HCT116 (cell line): Measurements from ENCODE around the gene NUFIP2. TPM values are rescaled to one million over a fixed set of nuclear protein-coding genes. Genes with fewer than 3 reads are reported as not detected.

Experiments
- ATAC-seq: fragments of 200-7000 bp; cut with Tn5 transposase; 2 replicates; pipeline ENCODE4 v1.9.1; 2020; ENCODE audit warnings: mild to moderate bottlenecking, moderate library complexity
- BruUV-seq: library from RNA; stranded (reverse); fragments of 400-500 nt; replicated peaks from 2 replicates; lab custom pipeline; 2021; lab: Mats Ljungman, UMichigan
- CTCF ChIA-PET: fragments of 300-600 bp; sonication (Branson Sonifier 250); formaldehyde crosslinking; loops from one replicate; lab custom pipeline; 2021; ENCODE audit warnings: antibody characterized with exemption; lab: Charles Lee
- POLR2A ChIA-PET: fragments of 300-600, 350-600 bp; sonication (Branson Sonifier 250); formaldehyde crosslinking; loops from one replicate; lab custom pipeline; 2021; ENCODE audit warnings: antibody characterized with exemption; lab: Charles Lee
- RAD21 ChIA-PET, 2 experiments: fragments of 300-600 bp; sonication (Branson Sonifier 250); formaldehyde crosslinking; loops; one replicate each; lab custom pipeline; 2023; ENCODE audit warnings: low total read pairs in 2 of 2; ENCODE audit not compliant: uncharacterized antibody in 2 of 2, unreplicated experiment in 2 of 2, low non-redundant PET in 1 of 2; lab: Charles Lee
- DNase-seq: peaks from one replicate; pipeline ENCODE4 v3.0.0-alpha.2; 2010; ENCODE audit warnings: low read depth, low spot score
- H2AFZ ChIP-seq: fragments of 200-600 bp; shearing (Covaris generic), sonication (generic); 2 replicates; pipeline ENCODE4 v1.6.1; 2017; ENCODE audit warnings: low read depth, mixed run types, mixed read lengths, antibody characterized with exemption, low read length; ENCODE audit not compliant: poor library complexity, severe bottlenecking
- H3K27ac ChIP-seq: 2 replicates; pipeline ENCODE4 v1.5.1; 2012; ENCODE audit warnings: low read depth, low read length
- H3K27me3 ChIP-seq: fragments of 200-600 bp; sonication (generic); 2 replicates; pipeline ENCODE4 v1.6.1; 2016; ENCODE audit warnings: mixed run types, low read length, mixed read lengths; ENCODE audit not compliant: insufficient read depth
- H3K36me3 ChIP-seq, 2 experiments: fragments of 200-500 bp in 1 of 2; fragments of 200-600 bp in 1 of 2; sonication (Bioruptor generic) in 1 of 2; sonication (generic) in 1 of 2; 2 replicates each; pipeline versions ENCODE4 v1.5.1 to v1.6.1; 2014 to 2016; ENCODE audit warnings: low read length in 2 of 2, inconsistent platforms in 1 of 2, mixed read lengths in 1 of 2, mixed run types in 1 of 2; ENCODE audit not compliant: insufficient read depth in 2 of 2, control insufficient read depth in 1 of 2
- H3K4me1 ChIP-seq, 2 experiments: fragments of 200-600 bp in 1 of 2; sonication (generic) in 1 of 2; 2 replicates each; pipeline versions ENCODE4 v1.5.1 to v1.6.1; 2012 to 2017; ENCODE audit warnings: low read length in 2 of 2, inconsistent platforms in 1 of 2, mild to moderate bottlenecking in 1 of 2, mixed read lengths in 1 of 2, mixed run types in 1 of 2, moderate library complexity in 1 of 2; ENCODE audit not compliant: insufficient read depth in 2 of 2, control insufficient read depth in 1 of 2
- H3K4me2 ChIP-seq: fragments of 200-600 bp; sonication (generic); 2 replicates; pipeline ENCODE4 v1.6.1; 2017; ENCODE audit warnings: mixed run types, low read length, mixed read lengths
- H3K4me3 ChIP-seq, 2 experiments: fragments of 200-600 bp in 1 of 2; sonication (generic) in 1 of 2; replicated peaks in 1 of 2; 2 replicates each; pipeline ENCODE4 v1.5.1; 2011 to 2016; ENCODE audit warnings: low read length in 2 of 2, control low read depth in 1 of 2, low read depth in 1 of 2, mild to moderate bottlenecking in 1 of 2, mixed read lengths in 1 of 2, mixed run types in 1 of 2
- H3K79me2 ChIP-seq: fragments of 200-600 bp; sonication (generic); 2 replicates; pipeline ENCODE4 v1.6.1; 2017; ENCODE audit warnings: mild to moderate bottlenecking, mixed run types, low read length, moderate library complexity, mixed read lengths; ENCODE audit not compliant: insufficient read depth
- H3K9ac ChIP-seq: fragments of 200-600 bp; sonication (generic); 2 replicates; pipeline ENCODE4 v1.6.1; 2016; ENCODE audit warnings: low read length, mixed read lengths
- H3K9me2 ChIP-seq: fragments of 200-600 bp; sonication (generic), shearing (Covaris generic); 2 replicates; pipeline ENCODE4 v1.6.1; 2017; ENCODE audit warnings: mixed run types, mild to moderate bottlenecking, moderate library complexity; ENCODE audit not compliant: insufficient read depth
- H3K9me3 ChIP-seq, 2 experiments: fragments of 200-500 bp in 1 of 2; fragments of 200-600 bp in 1 of 2; sonication (Bioruptor generic) in 1 of 2; sonication (generic) in 1 of 2; 2 replicates each; pipeline ENCODE4 v1.6.1; 2014 to 2017; ENCODE audit warnings: low read length in 2 of 2, mixed read lengths in 2 of 2, inconsistent platforms in 1 of 2, low read depth in 1 of 2, mild to moderate bottlenecking in 1 of 2, mixed run types in 1 of 2, moderate library complexity in 1 of 2; ENCODE audit not compliant: control insufficient read depth in 1 of 2, insufficient read depth in 1 of 2
- H4K20me1 ChIP-seq: fragments of 200-600 bp; sonication (generic), shearing (Covaris generic); 2 replicates; pipeline ENCODE4 v1.6.1; 2017; ENCODE audit warnings: mixed run types, mild to moderate bottlenecking, moderate library complexity; ENCODE audit not compliant: insufficient read depth
- FOSL1 ChIP-seq: IDR thresholded peaks from 2 replicates; pipeline ENCODE4 v1.6.1; 2012; ENCODE audit warnings: low read depth
- RAD21 ChIP-seq: IDR thresholded peaks from 2 replicates; pipeline ENCODE4 v1.6.1; 2012; ENCODE audit warnings: low read depth, mild to moderate bottlenecking
- SP1 ChIP-seq: IDR thresholded peaks from 2 replicates; pipeline ENCODE4 v1.6.1; 2012; ENCODE audit warnings: low read depth
- intact Hi-C: fragments of 100-400 bp; cut with micrococcal nuclease; formaldehyde crosslinking; loops from 2 replicates; pipeline ENCODE4 v1.10.0; 2022
- total RNA-seq: library from RNA; stranded (reverse); gene quantifications from one replicate; pipeline ENCODE4 v1.2.1, GENCODE V29; 2021; ENCODE audit not compliant: unreplicated experiment
- TF ChIP-seq, protein P1 (sequence below): IDR thresholded peaks from 2 replicates; pipeline ENCODE4 v1.6.1; 2012; ENCODE audit warnings: low read depth

The NUFIP2 gene
- total RNA-seq, 1 experiment from 2014 or later = 66.5 TPM

DNA sequence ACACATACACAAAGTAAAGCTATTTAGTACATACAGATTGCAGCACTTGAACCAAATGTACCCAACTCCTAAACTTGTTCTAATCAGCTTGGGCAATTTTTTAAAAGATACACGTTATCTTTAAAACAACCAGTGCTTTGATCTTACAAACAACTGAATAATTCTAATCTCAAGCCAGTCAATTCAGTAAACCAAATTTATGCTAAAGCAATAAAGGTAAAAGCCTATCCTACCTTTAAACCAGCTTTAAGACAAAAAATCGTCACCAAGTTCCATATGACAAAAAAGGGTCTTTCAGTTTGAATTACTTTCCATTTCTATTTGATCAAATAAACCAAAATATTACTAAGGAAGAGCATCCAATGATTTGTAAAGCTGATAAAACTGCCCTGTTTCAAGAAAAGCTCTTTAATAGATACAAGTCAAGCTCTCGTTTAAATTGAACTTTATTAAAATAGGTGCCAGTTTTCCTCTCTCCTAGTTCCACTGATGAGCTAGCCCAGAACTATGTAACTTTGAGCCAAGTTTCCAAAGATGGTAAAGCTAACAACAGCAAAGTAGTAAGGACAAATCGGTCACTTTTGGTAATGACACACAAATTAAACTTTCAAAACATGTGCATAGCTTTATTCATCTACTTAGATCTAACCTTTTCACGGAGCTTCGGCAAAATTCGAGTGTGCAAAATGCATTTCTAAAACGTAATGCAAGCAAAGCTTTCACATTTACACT is 37.0 kb downstream of the NUFIP2 start:
- ChIA-PET CTCF (interaction anchor here (1.1 to 2.7 kb wide), 4 partner anchors 34 to 133 kb away, joined by 3 to 8 read pairs (median 4); no protein-coding TSS in a partner anchor), RAD21 (no interaction called here), POLR2A (interaction anchor here (1.3 to 2.2 kb wide), 2 partner anchors 37 to 78 kb away, joined by 5 read pairs; partner anchors contain the start of gene NUFIP2)
- peaks cover 99% of the 10 kb centered on the region for H3K79me2 ChIP-seq
- no peak overlapping the region for H2AFZ ChIP-seq
- no peak overlapping the region for H3K4me3 ChIP-seq
- intact Hi-C loops = no loop called here
- peaks cover 70% of the 10 kb centered on the region; the same call in 1 of the 2 replicates for H4K20me1 ChIP-seq
- no TSS peak for BruUV-seq
- no peak for DNase-seq
- H3K9me2 ChIP-seq = no peaks in the 10 kb centered on the region
- no peak overlapping the region for H3K4me2 ChIP-seq
- ATAC-seq = no peak
- H3K9ac ChIP-seq = no peak overlapping the region
- no peaks in the 10 kb centered on the region for H3K9me3 ChIP-seq
- H3K36me3 ChIP-seq = peaks cover 28 to 34% of the 10 kb centered on the region in 2 experiments; a peak in 3 of 4 replicates
- no peaks in the 10 kb centered on the region for H3K4me1 ChIP-seq
- no peaks in the 10 kb centered on the region for H3K27me3 ChIP-seq
- no peak overlapping the region for H3K27ac ChIP-seq
- TF ChIP-seq SP1 (no peak), RAD21 (no peak), FOSL1 (no peak)
- TF ChIP-seq, protein P1, sequence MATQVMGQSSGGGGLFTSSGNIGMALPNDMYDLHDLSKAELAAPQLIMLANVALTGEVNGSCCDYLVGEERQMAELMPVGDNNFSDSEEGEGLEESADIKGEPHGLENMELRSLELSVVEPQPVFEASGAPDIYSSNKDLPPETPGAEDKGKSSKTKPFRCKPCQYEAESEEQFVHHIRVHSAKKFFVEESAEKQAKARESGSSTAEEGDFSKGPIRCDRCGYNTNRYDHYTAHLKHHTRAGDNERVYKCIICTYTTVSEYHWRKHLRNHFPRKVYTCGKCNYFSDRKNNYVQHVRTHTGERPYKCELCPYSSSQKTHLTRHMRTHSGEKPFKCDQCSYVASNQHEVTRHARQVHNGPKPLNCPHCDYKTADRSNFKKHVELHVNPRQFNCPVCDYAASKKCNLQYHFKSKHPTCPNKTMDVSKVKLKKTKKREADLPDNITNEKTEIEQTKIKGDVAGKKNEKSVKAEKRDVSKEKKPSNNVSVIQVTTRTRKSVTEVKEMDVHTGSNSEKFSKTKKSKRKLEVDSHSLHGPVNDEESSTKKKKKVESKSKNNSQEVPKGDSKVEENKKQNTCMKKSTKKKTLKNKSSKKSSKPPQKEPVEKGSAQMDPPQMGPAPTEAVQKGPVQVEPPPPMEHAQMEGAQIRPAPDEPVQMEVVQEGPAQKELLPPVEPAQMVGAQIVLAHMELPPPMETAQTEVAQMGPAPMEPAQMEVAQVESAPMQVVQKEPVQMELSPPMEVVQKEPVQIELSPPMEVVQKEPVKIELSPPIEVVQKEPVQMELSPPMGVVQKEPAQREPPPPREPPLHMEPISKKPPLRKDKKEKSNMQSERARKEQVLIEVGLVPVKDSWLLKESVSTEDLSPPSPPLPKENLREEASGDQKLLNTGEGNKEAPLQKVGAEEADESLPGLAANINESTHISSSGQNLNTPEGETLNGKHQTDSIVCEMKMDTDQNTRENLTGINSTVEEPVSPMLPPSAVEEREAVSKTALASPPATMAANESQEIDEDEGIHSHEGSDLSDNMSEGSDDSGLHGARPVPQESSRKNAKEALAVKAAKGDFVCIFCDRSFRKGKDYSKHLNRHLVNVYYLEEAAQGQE = no peak
